CD8-positive, alpha-beta memory T cell (primary cell): ENCODE data around the gene CDH18. TPM values are rescaled to one million over a fixed set of nuclear protein-coding genes. Genes with fewer than 3 reads are reported as not detected.

Experiments
- CTCF ChIA-PET: fragments of 350-600 bp; sonication (Branson Sonifier 250); formaldehyde crosslinking; loops from one replicate; lab custom pipeline; 2021; ENCODE audit warnings: antibody characterized with exemption; lab: Charles Lee
- POLR2A ChIA-PET: fragments of 350-600 bp; sonication (Branson Sonifier 250); formaldehyde crosslinking; loops from one replicate; lab custom pipeline; 2021; ENCODE audit warnings: antibody characterized with exemption; lab: Charles Lee
- DNase-seq, 5 donors: peaks; one replicate each; pipeline versions ENCODE4 v3.0.0 to v3.0.0-alpha.2; 2020 to 2022; ENCODE audit warnings: mixed read lengths in 1 of 5
- H3K27ac ChIP-seq: one replicate; pipeline ENCODE4 v1.7.0; 2013; ENCODE audit warnings: low read depth, mild to moderate bottlenecking, low read length, moderate library complexity
- H3K27me3 ChIP-seq: 2 replicates; pipeline ENCODE4 v1.7.0; 2013; ENCODE audit warnings: low read length, mild to moderate bottlenecking; ENCODE audit not compliant: insufficient read depth, poor library complexity, severe bottlenecking
- H3K36me3 ChIP-seq: 2 replicates; pipeline ENCODE4 v1.7.0; 2013; ENCODE audit warnings: mild to moderate bottlenecking, low read length, moderate library complexity; ENCODE audit not compliant: insufficient read depth
- H3K4me1 ChIP-seq: 2 replicates; pipeline ENCODE4 v1.7.0; 2013; ENCODE audit warnings: mild to moderate bottlenecking, low read length, moderate library complexity; ENCODE audit not compliant: insufficient read depth
- H3K4me3 ChIP-seq: 2 replicates; pipeline ENCODE4 v1.7.0; 2013; ENCODE audit warnings: mild to moderate bottlenecking, low read length
- H3K9me3 ChIP-seq: 2 replicates; pipeline ENCODE4 v1.7.0; 2013; ENCODE audit warnings: mild to moderate bottlenecking, low read length
- H3K27ac Mint-ChIP-seq, 8 donors: one replicate each; pipeline ENCODE4 v1.8.0; 2020 to 2021; ENCODE audit warnings: mixed read lengths in 8 of 8, mild to moderate bottlenecking in 6 of 8, inconsistent platforms in 3 of 8, moderate library complexity in 3 of 8
- H3K27me3 Mint-ChIP-seq, 2 donors: one replicate each; pipeline ENCODE4 v1.8.0; 2020 to 2021; ENCODE audit warnings: mixed read lengths in 2 of 2, mild to moderate bottlenecking in 1 of 2, moderate library complexity in 1 of 2
- H3K36me3 Mint-ChIP-seq, 3 donors: one replicate each; pipeline ENCODE4 v1.8.0; 2020 to 2021; ENCODE audit warnings: mixed read lengths in 3 of 3, inconsistent platforms in 1 of 3, mild to moderate bottlenecking in 1 of 3
- H3K4me1 Mint-ChIP-seq, 3 donors: one replicate each; pipeline ENCODE4 v1.8.0; 2020 to 2021; ENCODE audit warnings: mixed read lengths in 3 of 3, inconsistent platforms in 1 of 3, mild to moderate bottlenecking in 1 of 3
- H3K4me3 Mint-ChIP-seq, 7 donors: one replicate each; pipeline ENCODE4 v1.8.0; 2020 to 2021; ENCODE audit warnings: mixed read lengths in 7 of 7, mild to moderate bottlenecking in 6 of 7, moderate library complexity in 4 of 7, inconsistent platforms in 2 of 7
- H3K9me3 Mint-ChIP-seq, 5 donors: one replicate each; pipeline ENCODE4 v1.8.0; 2020 to 2022; ENCODE audit warnings: mixed read lengths in 5 of 5, mild to moderate bottlenecking in 3 of 5, moderate library complexity in 2 of 5, inconsistent platforms in 1 of 5
- polyA plus RNA-seq: library from polyadenylated mRNA; unstranded; fragments of 300-500 nt; fragmentation: Illumina TruSeq; gene quantifications from one replicate; pipeline ENCODE4 v1.2.3, GENCODE V29; 2021
- total RNA-seq, 2 experiments: library from RNA; stranded (reverse); gene quantifications; one replicate each; pipeline ENCODE4 v1.2.3, GENCODE V29; 2021

Gene CDH18
- total and polyA plus RNA-seq, 3 experiments from 2014 or later: not detected

GRCh38 chr5:20023686-20024180, 35.7 kb upstream of the CDH18 start:
- H3K4me1 Mint-ChIP-seq: no peaks in the 10 kb centered on the region
- H3K27me3 ChIP-seq: no peaks in the 10 kb centered on the region
- H3K9me3 Mint-ChIP-seq: peaks cover 13 to 28% (median 16%) of the 10 kb centered on the region in 5 donors
- POLR2A ChIA-PET: no interaction called here
- H3K27me3 Mint-ChIP-seq: no peaks in the 10 kb centered on the region
- no peak overlapping the region for H3K27ac Mint-ChIP-seq
- no peaks in the 10 kb centered on the region for H3K9me3 ChIP-seq
- H3K27ac ChIP-seq: no peak overlapping the region
- CTCF ChIA-PET: no interaction called here
- no peak for DNase-seq
- H3K36me3 ChIP-seq: no peaks in the 10 kb centered on the region
- no peak overlapping the region for H3K4me3 ChIP-seq
- no peaks in the 10 kb centered on the region for H3K4me1 ChIP-seq
- H3K4me3 Mint-ChIP-seq: no peak overlapping the region
- no peaks in the 10 kb centered on the region for H3K36me3 Mint-ChIP-seq

- H3K27me3 Mint-ChIP-seq: no peaks in the 10 kb centered on the region
- no peak overlapping the region for H3K4me3 Mint-ChIP-seq
- POLR2A ChIA-PET: no interaction called here
- DNase-seq: no peak
- Histone ChIP-seq H3K27ac (no peak overlapping the region), H3K9me3 (no peaks in the 10 kb centered on the region), H3K4me1 (no peaks in the 10 kb centered on the region), H3K36me3 (no peaks in the 10 kb centered on the region), H3K4me3 (no peak overlapping the region), H3K27me3 (no peaks in the 10 kb centered on the region)
- CTCF ChIA-PET: no interaction called here
- H3K9me3 Mint-ChIP-seq: peaks cover 13 to 36% (median 19%) of the 10 kb centered on the region in 5 donors
- peaks cover 0 to 2% (median 0%) of the 10 kb centered on the region in 3 donors for H3K36me3 Mint-ChIP-seq
- no peaks in the 10 kb centered on the region for H3K4me1 Mint-ChIP-seq
- no peak overlapping the region for H3K27ac Mint-ChIP-seq
Measured at GRCh38 chr5:20020247-20020646, 32.2 kb upstream of the CDH18 start.

- Histone ChIP-seq H3K36me3 (no peaks in the 10 kb centered on the region), H3K27me3 (no peaks in the 10 kb centered on the region), H3K4me1 (no peaks in the 10 kb centered on the region), H3K9me3 (no peaks in the 10 kb centered on the region), H3K27ac (no peak overlapping the region), H3K4me3 (no peak overlapping the region)
- CTCF ChIA-PET: no interaction called here
- Mint-ChIP-seq H3K4me3 (no peak overlapping the region), H3K27ac (no peak overlapping the region), H3K36me3 (peaks cover 0 to 2% (median 0%) of the 10 kb centered on the region in 3 donors), H3K9me3 (peaks cover 13 to 36% (median 19%) of the 10 kb centered on the region in 5 donors), H3K4me1 (no peaks in the 10 kb centered on the region), H3K27me3 (peaks cover 0 to 1% of the 10 kb centered on the region in 2 donors)
- no peak for DNase-seq
- POLR2A ChIA-PET: no interaction called here
Measured at GRCh38 chr5:20017021-20017420, 29.0 kb upstream of the CDH18 start.

GRCh38 chr5:20000416-20000815, 12.4 kb upstream of the CDH18 start:
- Mint-ChIP-seq H3K4me1 (no peaks in the 10 kb centered on the region), H3K27me3 (no peaks in the 10 kb centered on the region), H3K9me3 (peaks cover 9 to 33% (median 12%) of the 10 kb centered on the region in 5 donors), H3K36me3 (no peaks in the 10 kb centered on the region), H3K27ac (no peak overlapping the region), H3K4me3 (no peak overlapping the region)
- no peak for DNase-seq
- no peaks in the 10 kb centered on the region for H3K9me3 ChIP-seq
- H3K27ac ChIP-seq: no peak overlapping the region
- POLR2A ChIA-PET: no interaction called here
- no peaks in the 10 kb centered on the region for H3K27me3 ChIP-seq
- H3K4me3 ChIP-seq: no peak overlapping the region
- H3K4me1 ChIP-seq: no peaks in the 10 kb centered on the region
- no peaks in the 10 kb centered on the region for H3K36me3 ChIP-seq
- CTCF ChIA-PET: no interaction called here

- ChIA-PET POLR2A (no interaction called here), CTCF (no interaction called here)
- no peaks in the 10 kb centered on the region for H3K36me3 ChIP-seq
- Mint-ChIP-seq H3K9me3 (peaks cover 2 to 11% (median 6%) of the 10 kb centered on the region in 5 donors), H3K27ac (no peak overlapping the region), H3K36me3 (no peaks in the 10 kb centered on the region), H3K27me3 (no peaks in the 10 kb centered on the region), H3K4me1 (no peaks in the 10 kb centered on the region), H3K4me3 (no peak overlapping the region)
- no peak overlapping the region for H3K27ac ChIP-seq
- H3K4me1 ChIP-seq: no peaks in the 10 kb centered on the region
- H3K9me3 ChIP-seq: no peaks in the 10 kb centered on the region
- DNase-seq: no peak
- H3K27me3 ChIP-seq: no peaks in the 10 kb centered on the region
- no peak overlapping the region for H3K4me3 ChIP-seq
Measured at GRCh38 chr5:19988457-19988856, 457 bp upstream of the CDH18 start.

GRCh38 chr5:19986806-19987205, 1.2 kb downstream of the CDH18 start:
- POLR2A ChIA-PET: no interaction called here
- no peaks in the 10 kb centered on the region for H3K27me3 Mint-ChIP-seq
- H3K4me3 Mint-ChIP-seq: no peak overlapping the region
- H3K27ac Mint-ChIP-seq: no peak overlapping the region
- H3K36me3 Mint-ChIP-seq: no peaks in the 10 kb centered on the region
- DNase-seq: no peak
- peaks cover 2 to 11% (median 8%) of the 10 kb centered on the region in 5 donors for H3K9me3 Mint-ChIP-seq
- H3K4me1 ChIP-seq: no peaks in the 10 kb centered on the region
- H3K27ac ChIP-seq: no peak overlapping the region
- H3K9me3 ChIP-seq: no peaks in the 10 kb centered on the region
- no peaks in the 10 kb centered on the region for H3K36me3 ChIP-seq
- no peaks in the 10 kb centered on the region for H3K27me3 ChIP-seq
- H3K4me1 Mint-ChIP-seq: no peaks in the 10 kb centered on the region
- CTCF ChIA-PET: no interaction called here
- no peak overlapping the region for H3K4me3 ChIP-seq

GRCh38 chr5:19986031-19986619, 1.9 kb downstream of the CDH18 start:
- Mint-ChIP-seq H3K4me1 (no peaks in the 10 kb centered on the region), H3K27ac (no peak overlapping the region), H3K36me3 (no peaks in the 10 kb centered on the region), H3K9me3 (peaks cover 2 to 12% (median 12%) of the 10 kb centered on the region in 5 donors), H3K27me3 (no peaks in the 10 kb centered on the region), H3K4me3 (no peak overlapping the region)
- no peak for DNase-seq
- H3K27ac ChIP-seq: no peak overlapping the region
- H3K36me3 ChIP-seq: no peaks in the 10 kb centered on the region
- CTCF ChIA-PET: no interaction called here
- H3K4me3 ChIP-seq: no peak overlapping the region
- H3K27me3 ChIP-seq: no peaks in the 10 kb centered on the region
- H3K4me1 ChIP-seq: no peaks in the 10 kb centered on the region
- H3K9me3 ChIP-seq: no peaks in the 10 kb centered on the region
- POLR2A ChIA-PET: no interaction called here

GRCh38 chr5:19978476-19978875, 9.5 kb downstream of the CDH18 start:
- H3K4me1 Mint-ChIP-seq: no peaks in the 10 kb centered on the region
- Histone ChIP-seq H3K27me3 (no peaks in the 10 kb centered on the region), H3K36me3 (no peaks in the 10 kb centered on the region), H3K9me3 (peaks cover 4% of the 10 kb centered on the region), H3K27ac (no peak overlapping the region), H3K4me1 (no peaks in the 10 kb centered on the region), H3K4me3 (no peak overlapping the region)
- H3K9me3 Mint-ChIP-seq: peaks cover 9 to 42% (median 17%) of the 10 kb centered on the region in 5 donors
- CTCF ChIA-PET: no interaction called here
- POLR2A ChIA-PET: no interaction called here
- H3K27ac Mint-ChIP-seq: no peak overlapping the region
- H3K4me3 Mint-ChIP-seq: no peak overlapping the region
- no peaks in the 10 kb centered on the region for H3K36me3 Mint-ChIP-seq
- H3K27me3 Mint-ChIP-seq: no peaks in the 10 kb centered on the region
- no peak for DNase-seq
